Nephron (organoid): ENCODE results near the gene PRDM16.

Experiments used
- H3K27ac Mint-ChIP-seq, 3 experiments: 2 replicates each; pipeline ENCODE4 v1.8.0; 2020; ENCODE audit warnings: mixed read lengths in 3 of 3, mild to moderate bottlenecking in 2 of 3, moderate library complexity in 1 of 3
- H3K27me3 Mint-ChIP-seq: 2 replicates; pipeline ENCODE4 v1.8.0; 2021; ENCODE audit warnings: low read depth, mild to moderate bottlenecking, moderate library complexity, mixed read lengths
- H3K36me3 Mint-ChIP-seq: 2 replicates; pipeline ENCODE4 v1.8.0; 2020; ENCODE audit warnings: low read depth, mixed read lengths
- H3K4me1 Mint-ChIP-seq: 2 replicates; pipeline ENCODE4 v1.8.0; 2020; ENCODE audit warnings: mixed read lengths
- H3K4me3 Mint-ChIP-seq, 3 experiments: 2 replicates each; pipeline ENCODE4 v1.8.0; 2020; ENCODE audit warnings: mild to moderate bottlenecking in 3 of 3, mixed read lengths in 3 of 3, moderate library complexity in 2 of 3
- H3K9me3 Mint-ChIP-seq: 2 replicates; pipeline ENCODE4 v1.8.0; 2020; ENCODE audit warnings: mixed read lengths
- TF ChIP-seq, protein P1 (sequence below), 3 experiments: fragments of 200-600 bp; sonication (generic); IDR thresholded peaks; one replicate each; pipeline ENCODE4 v1.5.0; 2021; ENCODE audit warnings: antibody characterized with exemption in 3 of 3; ENCODE audit not compliant: unreplicated experiment in 3 of 3

The PRDM16 gene

DNA sequence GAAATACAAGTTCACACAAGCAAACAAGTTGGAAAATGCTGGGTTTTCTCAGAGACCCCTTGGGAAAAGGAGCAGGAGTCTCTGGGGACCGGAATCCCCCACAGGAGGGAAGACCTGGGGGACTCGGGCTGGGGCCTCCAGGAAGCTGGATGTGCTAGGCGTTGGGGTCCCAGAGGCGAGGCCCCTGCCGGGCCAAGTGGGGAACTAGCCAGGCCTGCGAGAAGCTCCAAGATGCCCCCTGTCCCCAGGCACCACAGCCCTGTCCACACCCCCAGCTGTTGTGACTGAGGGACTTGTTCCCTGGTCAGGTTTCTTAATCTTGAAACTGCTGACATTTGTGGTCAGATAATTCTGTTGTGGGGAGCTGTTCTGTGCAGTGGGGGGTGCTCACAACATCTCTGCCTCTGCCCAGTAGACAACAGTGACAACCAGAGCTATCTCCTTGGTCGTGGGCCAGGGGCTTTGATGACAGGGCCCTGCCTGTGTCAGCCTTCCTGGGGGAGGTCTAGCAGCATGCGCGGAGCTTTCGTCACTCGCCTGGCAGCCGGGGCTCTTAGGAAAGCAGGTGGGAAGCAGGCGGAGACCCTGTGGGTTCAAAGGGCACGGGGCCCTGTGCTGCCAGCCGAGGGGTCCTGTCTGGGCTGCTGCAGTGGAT, 259.1 kb downstream of the PRDM16 start:
- Mint-ChIP-seq H3K4me3 (peak overlapping the region in 1 of 3 experiments; percentile 56), H3K4me1 (peaks cover 16% of the 10 kb centered on the region), H3K27ac (no peak overlapping the region), H3K27me3 (peaks cover 42% of the 10 kb centered on the region), H3K36me3 (no peaks in the 10 kb centered on the region), H3K9me3 (no peaks in the 10 kb centered on the region)
- TF ChIP-seq, protein P1, sequence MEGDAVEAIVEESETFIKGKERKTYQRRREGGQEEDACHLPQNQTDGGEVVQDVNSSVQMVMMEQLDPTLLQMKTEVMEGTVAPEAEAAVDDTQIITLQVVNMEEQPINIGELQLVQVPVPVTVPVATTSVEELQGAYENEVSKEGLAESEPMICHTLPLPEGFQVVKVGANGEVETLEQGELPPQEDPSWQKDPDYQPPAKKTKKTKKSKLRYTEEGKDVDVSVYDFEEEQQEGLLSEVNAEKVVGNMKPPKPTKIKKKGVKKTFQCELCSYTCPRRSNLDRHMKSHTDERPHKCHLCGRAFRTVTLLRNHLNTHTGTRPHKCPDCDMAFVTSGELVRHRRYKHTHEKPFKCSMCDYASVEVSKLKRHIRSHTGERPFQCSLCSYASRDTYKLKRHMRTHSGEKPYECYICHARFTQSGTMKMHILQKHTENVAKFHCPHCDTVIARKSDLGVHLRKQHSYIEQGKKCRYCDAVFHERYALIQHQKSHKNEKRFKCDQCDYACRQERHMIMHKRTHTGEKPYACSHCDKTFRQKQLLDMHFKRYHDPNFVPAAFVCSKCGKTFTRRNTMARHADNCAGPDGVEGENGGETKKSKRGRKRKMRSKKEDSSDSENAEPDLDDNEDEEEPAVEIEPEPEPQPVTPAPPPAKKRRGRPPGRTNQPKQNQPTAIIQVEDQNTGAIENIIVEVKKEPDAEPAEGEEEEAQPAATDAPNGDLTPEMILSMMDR (IDR thresholded peaks at IDR 0.05; ENCODE audit: unreplicated experiment in 3 of 3), result no peak

- Mint-ChIP-seq H3K27ac (no peak overlapping the region), H3K4me3 (no peak overlapping the region), H3K9me3 (no peaks in the 10 kb centered on the region), H3K27me3 (peaks cover 48% of the 10 kb centered on the region), H3K4me1 (peaks cover 21% of the 10 kb centered on the region), H3K36me3 (no peaks in the 10 kb centered on the region)
- TF ChIP-seq, protein P1 (IDR thresholded peaks at IDR 0.05; ENCODE audit: unreplicated experiment in 3 of 3), result no peak
These were observed 260.8 kb downstream of the PRDM16 start for GRCh38 chr1:3329640-3330281.

DNA sequence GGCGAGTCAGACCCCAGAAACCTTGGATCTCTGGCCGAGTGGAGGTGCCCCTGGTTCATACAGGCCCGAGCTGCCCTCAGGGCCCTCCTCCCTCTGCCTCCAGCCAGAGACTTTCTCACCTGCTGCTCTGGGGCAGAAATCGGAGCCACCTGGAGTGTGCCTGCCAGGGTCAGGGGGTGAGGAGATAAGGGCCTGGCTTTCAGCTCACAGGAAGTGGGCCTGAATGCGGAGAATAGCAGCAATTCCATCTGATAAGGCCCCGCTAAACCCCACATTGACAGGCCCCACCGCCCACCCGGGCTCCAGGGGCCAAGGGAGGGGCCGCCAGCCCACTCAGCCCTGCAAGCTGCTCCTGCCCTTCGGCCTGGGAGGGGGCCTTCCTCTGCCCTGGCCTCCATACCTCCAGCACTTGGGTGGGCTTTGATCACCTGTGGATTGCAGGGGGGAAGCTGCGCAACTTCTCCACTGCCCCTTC, 261.8 kb downstream of the PRDM16 start:
- H3K27ac Mint-ChIP-seq, result no peak overlapping the region
- H3K4me1 Mint-ChIP-seq, result peaks cover 21% of the 10 kb centered on the region
- no peaks in the 10 kb centered on the region for H3K36me3 Mint-ChIP-seq
- H3K27me3 Mint-ChIP-seq, result peaks cover 51% of the 10 kb centered on the region
- no peaks in the 10 kb centered on the region for H3K9me3 Mint-ChIP-seq
- H3K4me3 Mint-ChIP-seq, result no peak overlapping the region
- TF ChIP-seq, protein P1 (IDR thresholded peaks at IDR 0.05; ENCODE audit: unreplicated experiment in 3 of 3), result no peak

DNA sequence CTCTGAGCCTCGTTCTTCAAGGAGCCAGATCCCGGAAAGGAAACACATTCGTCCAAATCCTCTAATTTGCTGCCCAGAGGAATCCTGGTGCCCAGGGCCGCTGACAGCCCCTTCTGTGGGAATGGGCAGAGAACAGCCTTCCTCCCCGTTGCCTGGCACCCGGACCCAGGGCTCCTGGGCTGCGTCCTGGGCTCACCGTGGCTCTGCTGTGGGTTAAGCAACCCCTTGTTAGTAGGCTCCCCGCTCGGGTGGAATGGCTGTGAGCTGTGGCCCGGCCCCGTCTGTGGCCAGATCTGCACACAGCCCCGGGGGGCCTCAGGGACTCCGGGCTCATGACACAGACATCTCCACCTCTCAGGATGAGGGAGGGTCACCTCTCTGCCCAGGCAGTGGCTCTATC, 262.6 kb downstream of the PRDM16 start:
- Mint-ChIP-seq H3K27me3 (peaks cover 46% of the 10 kb centered on the region), H3K9me3 (no peaks in the 10 kb centered on the region), H3K36me3 (no peaks in the 10 kb centered on the region), H3K27ac (no peak overlapping the region), H3K4me3 (no peak overlapping the region), H3K4me1 (peaks cover 15% of the 10 kb centered on the region)
- TF ChIP-seq, protein P1 (IDR thresholded peaks at IDR 0.05; ENCODE audit: unreplicated experiment in 3 of 3), result no peak

DNA sequence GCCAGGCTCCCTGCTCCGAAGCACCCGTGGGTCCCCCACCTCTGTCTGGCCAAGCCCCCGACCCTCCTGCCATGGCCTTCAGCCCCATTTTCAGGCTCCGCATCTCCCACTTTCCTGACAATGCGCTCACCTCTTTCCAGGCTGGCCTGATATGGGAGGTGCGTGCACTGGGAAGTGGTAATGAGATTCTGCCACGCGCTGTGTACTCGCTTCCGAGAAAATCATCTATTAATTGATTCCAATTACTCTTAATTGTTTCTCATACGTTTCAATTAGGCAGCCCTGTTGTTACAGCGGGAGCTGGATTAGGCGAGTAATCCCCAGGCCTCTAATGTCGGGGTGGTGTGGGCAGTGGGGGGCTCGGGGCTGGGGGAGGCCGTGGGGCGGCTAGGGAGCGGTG, 263.0 kb downstream of the PRDM16 start:
- TF ChIP-seq, protein P1 (IDR thresholded peaks at IDR 0.05; ENCODE audit: unreplicated experiment in 3 of 3), result no peak
- H3K4me3 Mint-ChIP-seq, result no peak overlapping the region
- H3K9me3 Mint-ChIP-seq, result no peaks in the 10 kb centered on the region
- peaks cover 15% of the 10 kb centered on the region for H3K4me1 Mint-ChIP-seq
- H3K27me3 Mint-ChIP-seq, result peaks cover 45% of the 10 kb centered on the region
- H3K27ac Mint-ChIP-seq, result no peak overlapping the region
- H3K36me3 Mint-ChIP-seq, result no peaks in the 10 kb centered on the region

DNA sequence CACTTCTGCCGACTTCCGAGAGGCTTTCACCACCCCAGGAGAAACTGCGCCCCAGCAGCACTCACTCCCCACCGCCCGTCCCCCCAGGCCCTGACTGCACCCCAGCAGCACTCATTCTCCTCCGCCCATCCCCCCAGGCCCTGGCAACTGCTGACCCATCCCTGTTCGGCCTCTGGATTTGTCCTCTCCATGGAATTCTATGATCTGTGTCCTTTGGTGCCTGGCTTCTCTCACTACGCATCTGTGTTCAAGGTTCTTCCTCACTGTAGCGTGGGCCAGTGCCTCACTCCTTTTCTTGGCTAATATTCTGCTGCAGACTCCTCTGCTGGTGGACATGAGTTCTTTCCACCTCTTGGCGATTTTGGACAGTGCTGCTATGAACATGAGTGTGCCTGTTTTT, 263.7 kb downstream of the PRDM16 start:
- H3K27ac Mint-ChIP-seq, result no peak overlapping the region
- peaks cover 45% of the 10 kb centered on the region for H3K27me3 Mint-ChIP-seq
- TF ChIP-seq, protein P1 (IDR thresholded peaks at IDR 0.05; ENCODE audit: unreplicated experiment in 3 of 3), result no peak
- no peaks in the 10 kb centered on the region for H3K36me3 Mint-ChIP-seq
- H3K4me1 Mint-ChIP-seq, result peaks cover 15% of the 10 kb centered on the region
- no peaks in the 10 kb centered on the region for H3K9me3 Mint-ChIP-seq
- no peak overlapping the region for H3K4me3 Mint-ChIP-seq
